Measurements from ENCODE around the gene FRRS1.
A peak's percentile ranks its signal among the peaks of the same experiment; 100 is the strongest.

The FRRS1 gene

DNA sequence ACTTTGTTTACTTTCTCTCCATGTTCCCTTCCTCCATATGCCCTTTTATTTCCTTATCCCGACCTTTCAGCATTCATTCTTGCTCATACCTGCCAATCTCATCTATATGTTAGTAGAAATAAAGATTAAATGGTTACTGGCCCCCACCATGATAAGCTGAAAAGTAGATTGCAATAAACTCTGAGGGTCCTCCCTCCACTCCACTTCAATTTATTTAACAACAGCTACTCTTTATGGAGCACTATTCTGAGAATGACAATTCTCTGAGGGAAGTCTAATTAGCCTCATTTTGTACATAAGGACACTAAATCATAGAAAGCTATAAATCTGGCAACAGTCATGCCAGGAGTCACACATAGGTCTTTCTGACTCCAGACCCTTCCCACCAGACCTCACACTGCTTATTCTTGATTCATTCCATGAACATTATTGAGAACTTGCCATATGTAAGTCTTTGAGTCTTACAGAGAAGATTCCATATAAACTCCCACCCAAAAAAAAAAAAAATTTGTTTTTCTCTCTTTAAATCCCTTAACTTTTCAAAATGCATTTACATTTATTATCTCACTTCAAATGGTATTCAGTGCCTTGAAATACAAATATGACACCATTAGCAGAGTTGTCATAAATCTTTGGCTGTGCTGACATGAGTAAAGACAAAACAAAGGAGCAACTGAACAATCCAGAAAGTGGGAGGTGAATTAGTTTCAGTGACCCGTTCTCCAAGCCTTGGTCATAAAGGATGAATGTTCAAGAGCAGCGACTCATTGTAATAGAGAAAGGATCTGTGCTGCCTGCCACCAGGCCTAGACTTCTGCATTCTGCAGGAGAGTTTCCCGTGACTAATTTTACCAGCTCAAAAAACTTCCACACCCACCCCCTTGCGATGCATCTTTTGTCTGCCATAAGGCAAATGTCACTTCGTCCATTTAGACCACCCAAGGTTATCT, 92.0 kb downstream of the FRRS1 start:
- peak; percentile 12 for DNase-seq

DNA sequence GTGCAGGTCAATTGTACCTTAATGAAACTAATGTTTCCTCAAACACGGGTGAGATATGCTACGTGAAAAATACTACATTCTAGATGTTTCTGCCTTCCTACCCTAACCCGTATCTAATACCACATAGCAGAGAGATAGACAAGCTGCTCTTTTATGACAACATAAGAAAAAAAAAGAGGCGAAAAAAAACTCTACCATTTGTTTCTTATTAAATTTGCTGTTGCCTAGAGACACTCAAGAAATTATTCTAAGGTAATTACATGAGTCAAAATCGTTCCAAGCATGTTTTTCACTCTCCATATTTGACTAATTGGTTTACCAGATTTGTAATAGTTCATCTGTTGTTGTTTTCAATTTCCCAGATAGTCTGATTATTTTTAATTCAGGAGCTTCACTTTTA, 93.1 kb downstream of the FRRS1 start:
- DNase-seq: no peak

DNA sequence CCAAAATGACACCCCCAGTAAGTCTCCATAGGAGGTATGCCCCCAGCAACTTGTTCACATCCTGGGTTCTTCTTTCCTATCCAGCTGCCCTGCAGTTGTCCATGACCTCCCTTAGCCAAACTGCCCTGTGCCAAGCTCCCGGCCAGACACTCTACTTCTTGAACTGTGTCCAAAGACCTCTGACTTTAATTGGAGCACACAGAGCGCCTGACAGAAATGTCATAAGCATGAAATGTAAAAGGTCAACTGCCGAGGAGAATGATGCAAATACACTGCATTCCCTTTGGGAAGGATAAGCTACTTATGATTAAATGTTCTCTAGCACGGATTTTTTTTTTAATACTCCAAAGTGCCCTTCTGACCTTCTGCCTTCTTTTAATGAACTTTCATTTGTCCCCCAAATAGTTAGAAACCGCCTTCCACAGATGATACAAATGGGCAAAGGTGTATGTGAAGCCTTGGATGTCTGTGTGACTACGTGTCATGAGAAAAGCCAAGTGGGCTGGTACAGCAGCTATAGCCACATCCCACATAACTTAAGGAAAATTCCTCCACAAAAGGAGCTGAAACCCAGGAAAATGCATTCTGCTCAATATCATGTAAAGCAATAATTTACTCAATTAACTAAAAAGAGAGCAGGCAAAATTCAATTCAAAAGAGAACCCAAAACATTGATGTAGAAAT, 93.8 kb downstream of the FRRS1 start:
- DNase-seq: no peak

DNA sequence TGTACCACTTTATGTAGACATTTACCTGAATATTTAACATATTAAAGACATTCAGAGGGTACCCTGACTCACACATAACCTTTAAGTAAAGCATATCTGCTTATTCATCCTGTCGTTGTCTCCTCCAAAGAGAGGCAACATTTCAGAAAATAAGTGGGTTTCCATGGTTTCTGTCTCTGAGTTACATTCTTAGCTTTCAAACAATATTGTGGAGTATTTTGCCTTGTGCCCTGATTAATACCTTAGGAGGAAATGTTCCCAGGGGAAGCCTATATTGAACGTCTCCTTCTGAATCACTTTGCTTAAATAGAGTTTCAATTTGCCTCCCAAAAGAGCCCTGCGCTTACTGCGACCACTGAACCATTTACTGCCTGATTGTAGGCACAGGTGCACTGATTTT, 94.4 kb downstream of the FRRS1 start:
- DNase-seq: no peak

DNA sequence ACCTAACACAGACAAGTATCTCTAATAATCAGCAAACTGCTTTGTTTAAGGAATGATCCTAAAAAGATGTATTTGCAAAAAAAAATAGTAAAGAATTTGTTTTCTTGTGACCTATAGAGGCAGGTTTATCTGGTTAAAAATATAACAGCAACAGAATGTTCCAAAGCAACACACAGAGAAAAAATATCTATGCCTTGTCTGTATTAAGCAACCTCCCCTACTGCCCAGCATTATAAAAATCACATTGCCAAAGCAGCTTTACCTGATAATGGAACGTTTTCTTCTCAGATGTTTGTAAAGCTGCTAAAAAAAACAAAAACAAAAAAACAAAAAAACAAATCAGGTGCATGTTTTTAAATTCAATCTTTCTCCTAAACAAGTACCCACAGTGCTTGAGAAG, 95.9 kb downstream of the FRRS1 start:
- DNase-seq: no peak

DNA sequence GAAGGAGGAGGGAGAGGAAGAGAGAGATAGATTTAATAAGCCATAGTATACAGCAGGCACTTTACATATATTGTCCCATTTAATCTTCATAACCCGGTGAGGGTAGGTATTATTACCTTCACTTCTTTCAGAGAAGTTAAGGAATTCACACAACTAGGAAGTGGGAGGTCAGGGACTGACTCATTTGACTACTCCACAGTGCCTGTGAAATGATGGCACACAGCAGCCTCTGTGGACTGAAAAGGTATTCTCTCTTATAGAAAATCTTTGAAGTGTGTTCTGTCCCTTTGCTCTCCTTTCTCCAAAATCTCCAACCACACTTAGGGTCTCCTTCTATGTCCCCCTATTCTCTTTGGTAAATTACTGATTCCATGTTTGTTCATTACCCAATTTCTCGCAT, 96.6 kb downstream of the FRRS1 start:
- no peak for DNase-seq

DNA sequence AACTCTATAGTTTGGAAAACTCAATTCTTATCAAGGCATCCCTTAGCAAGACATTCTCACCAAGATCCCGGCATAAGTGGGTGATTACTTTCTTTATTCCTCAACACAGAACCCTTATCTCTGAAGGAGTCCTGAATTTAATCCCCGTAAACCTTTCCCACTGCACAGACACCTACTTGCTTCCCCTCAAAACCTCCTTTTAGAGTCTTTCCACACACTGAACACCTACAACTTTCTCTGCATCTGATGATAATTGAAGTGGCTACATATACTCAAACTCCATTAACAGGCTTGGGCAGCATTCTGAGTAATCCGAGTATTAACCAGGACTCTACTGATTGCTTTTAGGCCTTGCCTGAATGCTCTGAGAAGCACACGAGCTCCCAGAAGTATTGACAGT, 97.1 kb downstream of the FRRS1 start:
- no peak for DNase-seq

DNA sequence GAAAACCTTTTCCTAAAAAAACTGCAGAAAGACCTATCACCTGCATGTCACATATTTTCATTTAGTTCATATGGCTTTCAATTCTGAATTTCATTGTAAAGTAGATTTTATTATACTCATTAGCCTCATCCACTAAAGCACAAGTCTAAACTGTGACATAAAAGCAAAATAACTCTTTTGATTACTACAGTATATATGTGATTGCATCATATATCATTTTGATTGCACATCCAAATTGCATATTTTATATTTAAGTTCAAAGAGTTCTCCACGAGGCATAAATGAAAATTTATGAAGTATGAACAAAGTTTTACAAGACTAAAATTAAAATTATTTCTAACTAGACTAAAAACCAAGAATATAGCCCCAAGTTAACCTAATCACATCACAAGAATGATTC, 101.2 kb downstream of the FRRS1 start:
- DNase-seq: no peak

DNA sequence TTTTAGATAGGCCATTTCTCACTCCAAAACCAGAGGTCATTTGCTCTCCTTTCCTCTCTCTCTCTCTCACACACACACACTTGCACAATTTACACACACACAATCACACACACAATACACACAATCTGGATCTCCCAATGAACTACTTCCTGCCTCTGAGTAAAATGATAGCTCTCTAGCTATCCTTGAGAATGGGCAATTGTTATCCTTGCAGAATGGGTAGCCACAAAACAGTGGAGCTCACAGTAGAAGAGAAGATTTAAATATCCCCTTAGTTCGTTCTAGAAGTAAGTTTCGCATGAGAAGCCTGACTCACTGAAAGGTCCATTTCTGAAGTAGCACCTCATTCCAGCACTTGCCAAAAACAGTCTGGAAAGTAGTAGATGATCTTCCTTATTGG, 102.9 kb downstream of the FRRS1 start:
- DNase-seq: no peak

DNA sequence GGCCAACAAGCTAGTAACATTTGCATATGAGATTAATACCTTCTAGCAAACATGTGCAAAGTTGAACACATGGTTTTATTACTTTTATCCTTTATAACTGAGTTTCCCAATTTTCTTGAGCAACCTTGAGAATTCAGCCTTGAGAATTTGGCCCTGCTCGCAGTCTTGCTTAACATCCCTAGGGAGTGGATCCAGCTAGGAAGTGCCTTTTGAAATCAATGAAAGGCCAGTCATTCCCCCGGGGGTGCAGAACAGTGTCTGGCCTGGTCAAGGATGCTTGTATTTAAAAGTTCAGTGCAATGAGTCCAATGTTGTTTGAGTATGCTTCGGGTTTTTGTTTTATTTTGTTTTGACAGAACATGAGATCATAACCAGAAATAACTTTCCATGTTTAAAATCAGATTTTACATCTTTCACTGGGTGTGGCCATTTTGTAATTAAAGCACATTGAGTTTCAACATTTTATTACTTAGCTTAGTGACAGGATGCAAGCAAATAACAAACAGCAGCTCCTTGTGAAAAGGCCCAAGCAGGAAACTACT, 103.8 kb downstream of the FRRS1 start:
- no peak for DNase-seq

DNA sequence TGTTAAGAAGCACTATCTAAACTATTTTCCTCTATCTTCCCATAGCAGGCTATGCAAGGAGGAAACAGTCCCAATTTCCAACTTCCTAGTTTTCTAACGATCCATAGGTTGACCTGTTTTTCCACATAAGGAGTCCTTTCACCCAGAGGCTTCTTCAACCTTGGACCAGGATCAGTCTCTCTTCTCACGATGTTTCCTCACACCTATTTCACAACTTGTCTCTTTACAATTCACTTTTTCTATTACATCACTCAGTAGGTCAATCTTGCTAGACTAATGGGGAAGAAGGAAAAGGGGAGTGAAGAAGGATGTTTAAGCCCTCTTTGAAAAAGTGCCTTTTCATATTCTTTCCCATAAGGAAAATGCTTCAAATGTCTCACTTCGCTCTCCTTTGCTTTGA, 104.7 kb downstream of the FRRS1 start:
- no peak for DNase-seq

DNA sequence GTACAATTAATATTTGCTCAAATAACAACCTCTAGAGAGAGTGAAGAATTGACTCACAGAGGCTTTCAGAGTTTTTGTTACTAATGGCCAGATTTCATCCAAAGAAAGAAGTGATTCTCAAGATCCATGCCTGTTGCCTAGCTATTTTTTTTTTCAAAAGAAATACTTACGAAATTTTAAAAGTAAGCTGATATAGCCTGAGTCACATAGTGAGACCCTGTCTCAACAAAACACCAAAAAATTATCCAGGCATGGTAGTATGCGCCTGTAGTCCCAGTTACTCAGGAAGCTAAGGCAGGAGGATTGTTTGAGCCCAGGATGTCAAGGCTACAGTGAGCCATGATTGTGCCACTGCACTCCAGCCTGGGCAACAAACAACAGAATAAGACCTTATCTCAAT, 105.9 kb downstream of the FRRS1 start:
- DNase-seq: no peak

DNA sequence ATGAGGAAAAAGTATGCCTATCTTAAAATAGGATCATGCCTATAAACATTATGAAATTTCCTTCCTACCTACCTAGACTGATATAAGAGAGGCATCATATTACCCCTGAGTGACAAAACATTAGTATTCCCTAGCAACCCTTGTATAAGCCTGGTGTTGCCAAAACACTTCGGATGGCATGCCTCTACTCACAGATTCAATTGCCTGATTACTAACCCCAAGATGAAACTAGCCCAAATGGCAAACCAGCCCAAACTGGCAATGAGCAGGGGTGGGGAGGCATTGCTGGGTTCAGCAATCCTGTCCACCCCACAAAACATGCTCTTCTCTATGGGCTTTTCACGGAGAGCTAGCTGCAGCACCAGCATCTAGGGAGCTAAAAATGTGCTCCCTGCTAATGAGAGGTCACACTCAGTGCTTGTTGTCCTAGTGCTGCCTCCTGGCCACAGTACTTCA, 106.7 kb downstream of the FRRS1 start:
- no peak for DNase-seq

Data from activated CD4-positive, alpha-beta T cell treated with anti-CD3 and anti-CD28 coated beads, Interleukin-2, Interleukin-6, amounts not matched to agents 100 ng/mL and 50 ng/mL, durations not matched to agents 16 hours and 8 hours (primary cell).